Epithelial cell of proximal tubule (primary cell): ENCODE results near the gene LYZL4. TPM values are rescaled to one million over a fixed set of nuclear protein-coding genes. Genes with fewer than 3 reads are reported as not detected.

Source experiments
- DNase-seq: peaks from one replicate; pipeline ENCODE4 v3.0.0-alpha.2; 2011; ENCODE audit warnings: low read depth
- H3K4me3 ChIP-seq: 2 replicates; pipeline ENCODE4 v1.5.1; 2011; ENCODE audit warnings: low read depth, mild to moderate bottlenecking, low read length
- total RNA-seq: library from RNA; depleted of rRNA; stranded (reverse); fragments of >200 nt; gene quantifications from 2 replicates; pipeline ENCODE4 v1.2.3, GENCODE V29; 2015
- TF ChIP-seq, protein P1 (sequence below): conservative IDR thresholded peaks from 2 replicates; pipeline ENCODE4 v1.5.1; 2012; ENCODE audit warnings: low read depth, mild to moderate bottlenecking, low read length

The LYZL4 gene
- total RNA-seq, 1 donor from 2014 or later, result not detected

- H3K4me3 ChIP-seq, result no peak overlapping the region
- TF ChIP-seq, protein P1, sequence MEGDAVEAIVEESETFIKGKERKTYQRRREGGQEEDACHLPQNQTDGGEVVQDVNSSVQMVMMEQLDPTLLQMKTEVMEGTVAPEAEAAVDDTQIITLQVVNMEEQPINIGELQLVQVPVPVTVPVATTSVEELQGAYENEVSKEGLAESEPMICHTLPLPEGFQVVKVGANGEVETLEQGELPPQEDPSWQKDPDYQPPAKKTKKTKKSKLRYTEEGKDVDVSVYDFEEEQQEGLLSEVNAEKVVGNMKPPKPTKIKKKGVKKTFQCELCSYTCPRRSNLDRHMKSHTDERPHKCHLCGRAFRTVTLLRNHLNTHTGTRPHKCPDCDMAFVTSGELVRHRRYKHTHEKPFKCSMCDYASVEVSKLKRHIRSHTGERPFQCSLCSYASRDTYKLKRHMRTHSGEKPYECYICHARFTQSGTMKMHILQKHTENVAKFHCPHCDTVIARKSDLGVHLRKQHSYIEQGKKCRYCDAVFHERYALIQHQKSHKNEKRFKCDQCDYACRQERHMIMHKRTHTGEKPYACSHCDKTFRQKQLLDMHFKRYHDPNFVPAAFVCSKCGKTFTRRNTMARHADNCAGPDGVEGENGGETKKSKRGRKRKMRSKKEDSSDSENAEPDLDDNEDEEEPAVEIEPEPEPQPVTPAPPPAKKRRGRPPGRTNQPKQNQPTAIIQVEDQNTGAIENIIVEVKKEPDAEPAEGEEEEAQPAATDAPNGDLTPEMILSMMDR, result no peak
- no peak for DNase-seq
Measured at GRCh38 chr3:42377681-42378080, 32.7 kb downstream of the LYZL4 start.

DNA sequence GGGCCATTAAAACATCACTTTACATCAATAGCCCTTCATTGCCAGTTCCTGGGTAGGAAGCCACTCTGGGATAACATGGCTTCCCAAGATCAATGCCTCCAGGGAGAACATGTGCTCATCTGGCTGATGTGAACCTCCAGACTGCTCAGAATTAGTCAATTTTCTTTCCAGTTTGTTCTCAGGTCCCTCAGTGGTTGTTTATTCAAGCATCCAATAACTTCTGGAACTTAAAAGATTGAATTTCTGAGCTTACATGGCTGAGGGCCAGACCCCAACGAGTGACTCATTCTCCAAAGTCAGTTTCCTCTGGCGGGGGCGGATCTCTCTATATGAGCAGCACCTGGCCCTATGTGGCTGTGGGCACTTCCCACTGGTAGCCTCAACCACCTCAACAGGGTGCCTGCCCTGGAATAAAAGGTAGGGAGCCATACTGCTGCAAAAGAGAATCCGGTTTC, 34.0 kb downstream of the LYZL4 start:
- TF ChIP-seq, protein P1, result no peak
- peak; percentile 38 for DNase-seq
- H3K4me3 ChIP-seq, result no peak overlapping the region

GRCh38 chr3:42375121-42375800, 35.1 kb downstream of the LYZL4 start:
- no peak for DNase-seq
- no peak overlapping the region for H3K4me3 ChIP-seq
- TF ChIP-seq, protein P1, result no peak

GRCh38 chr3:42371776-42372175, 38.6 kb downstream of the LYZL4 start:
- DNase-seq, result no peak
- H3K4me3 ChIP-seq, result no peak overlapping the region
- TF ChIP-seq, protein P1, result no peak

- H3K4me3 ChIP-seq, result no peak overlapping the region
- no peak for DNase-seq
- TF ChIP-seq, protein P1, result no peak
Measured at GRCh38 chr3:42369832-42370231, 40.6 kb downstream of the LYZL4 start.

GRCh38 chr3:42369304-42369703, 41.1 kb downstream of the LYZL4 start:
- H3K4me3 ChIP-seq, result no peak overlapping the region
- DNase-seq, result no peak
- TF ChIP-seq, protein P1, result no peak

DNA sequence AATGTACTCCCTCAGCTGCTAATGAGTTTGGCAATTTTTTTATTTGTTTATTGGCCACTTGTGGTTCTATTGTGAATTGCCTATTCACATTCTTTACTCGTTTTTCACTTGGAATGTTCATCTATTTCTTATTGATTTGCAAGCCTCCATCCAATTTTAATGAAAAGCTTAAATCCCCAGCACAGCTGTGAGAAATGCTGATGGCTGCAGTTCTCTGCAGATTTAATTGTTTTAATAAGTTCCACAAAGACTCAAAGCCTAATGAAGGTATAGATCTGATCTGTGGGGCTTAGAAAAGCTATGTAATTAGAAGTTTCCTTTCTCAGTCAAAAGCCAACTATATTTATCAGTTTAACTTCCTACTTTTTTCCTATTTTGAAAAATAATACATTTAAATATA, 41.5 kb downstream of the LYZL4 start:
- TF ChIP-seq, protein P1, result no peak
- no peak overlapping the region for H3K4me3 ChIP-seq
- no peak for DNase-seq
